HG03159 (cell line): Measurements from ENCODE around the gene MCOLN1.
"Not testable (repeated sequence)": the region's sequence is repeated elsewhere in the genome, so short reads cannot be mapped to it uniquely, and the experiment has no call there.

Source experiments
- ATAC-seq: cut with Tn5 transposase; IDR thresholded peaks from one replicate; pipeline ENCODE4 v1.9.1; 2021; ENCODE audit warnings: mild to moderate bottlenecking, moderate library complexity; ENCODE audit not compliant: unreplicated experiment

The MCOLN1 gene

DNA sequence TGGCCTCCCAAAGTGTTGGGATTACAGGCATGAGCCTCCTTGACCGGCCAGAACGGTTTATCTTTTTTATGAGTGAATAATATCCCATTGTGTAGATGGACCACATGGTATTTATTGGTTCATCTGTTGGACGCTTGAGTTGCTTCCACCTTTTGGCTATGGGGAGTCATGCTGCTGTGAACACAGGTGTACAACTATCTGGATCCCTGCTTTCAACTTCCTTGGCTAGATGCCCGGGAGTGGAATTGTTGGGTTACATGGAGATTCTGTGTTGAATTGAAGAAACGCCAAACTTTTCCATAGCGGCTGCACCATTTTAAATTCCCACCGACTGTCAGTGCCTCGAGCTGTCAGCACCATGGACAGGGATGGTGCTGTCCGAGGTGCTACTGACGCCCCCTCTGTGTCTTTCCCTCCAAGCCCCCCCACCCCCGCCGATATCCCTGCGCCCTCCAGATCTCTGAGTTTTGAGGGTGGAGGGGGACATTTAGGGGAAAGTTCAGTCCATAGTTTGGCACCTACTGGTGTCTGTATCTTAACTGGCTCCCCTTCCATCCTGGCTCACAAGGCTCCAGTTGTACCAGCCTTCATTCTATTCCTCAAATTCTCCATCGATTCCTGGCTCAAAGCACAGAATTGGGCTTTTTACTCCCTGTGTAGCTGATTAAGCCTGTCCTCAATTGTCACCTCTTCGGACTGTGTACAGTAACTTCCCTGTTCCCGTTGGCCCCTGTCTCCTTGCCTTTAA, 40.4 kb downstream of the MCOLN1 start:
- no peak for ATAC-seq

- no peak for ATAC-seq
These were observed 42.4 kb downstream of the MCOLN1 start for GRCh38 chr19:7564866-7565265.

DNA sequence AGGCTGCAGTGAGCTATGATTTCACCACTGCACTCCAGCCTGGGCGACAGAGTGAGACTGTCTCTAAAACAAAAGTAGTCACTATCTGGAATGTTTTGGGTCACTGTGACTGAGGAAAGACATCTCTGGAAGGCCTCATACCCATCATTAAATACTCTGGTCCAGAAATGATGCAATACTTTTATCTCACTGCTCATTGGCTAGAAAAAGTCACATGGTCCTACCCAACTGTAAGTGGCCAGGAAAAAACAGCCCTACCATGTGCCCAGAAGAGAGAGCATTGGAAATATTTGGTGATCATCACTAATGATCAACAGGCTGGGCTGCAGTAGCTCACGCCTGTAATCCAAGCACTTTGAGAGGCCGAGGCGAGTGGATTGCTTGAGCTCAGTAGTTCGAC, 42.9 kb downstream of the MCOLN1 start:
- no peak for ATAC-seq

GRCh38 chr19:7570761-7571160, 48.3 kb downstream of the MCOLN1 start:
- no peak for ATAC-seq

GRCh38 chr19:7575434-7576040, 53.1 kb downstream of the MCOLN1 start:
- no peak for ATAC-seq

DNA sequence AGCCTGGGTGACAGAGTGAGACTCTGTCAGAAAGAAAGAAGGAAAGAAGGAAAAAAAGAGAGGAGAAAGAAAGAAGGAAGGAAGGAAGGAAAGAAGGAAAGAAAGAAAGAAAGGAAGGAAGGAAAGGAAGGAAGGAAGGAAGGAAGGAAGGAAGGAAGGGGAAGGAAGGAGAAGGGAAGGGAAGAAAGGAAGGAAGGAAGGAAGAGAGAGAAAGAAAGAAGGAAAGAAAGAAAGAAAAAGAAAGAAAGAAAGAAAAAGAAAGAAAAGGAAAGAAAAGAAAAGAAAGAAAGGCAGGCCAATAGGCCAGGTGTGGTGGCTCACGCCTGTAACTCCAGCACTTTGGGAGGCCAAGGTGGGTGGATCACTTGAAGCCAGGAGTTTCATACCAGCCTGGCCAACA, 55.0 kb downstream of the MCOLN1 start:
- ATAC-seq = not testable (repeated sequence)

- no peak for ATAC-seq
These were observed 55.7 kb downstream of the MCOLN1 start for GRCh38 chr19:7578127-7578526.

DNA sequence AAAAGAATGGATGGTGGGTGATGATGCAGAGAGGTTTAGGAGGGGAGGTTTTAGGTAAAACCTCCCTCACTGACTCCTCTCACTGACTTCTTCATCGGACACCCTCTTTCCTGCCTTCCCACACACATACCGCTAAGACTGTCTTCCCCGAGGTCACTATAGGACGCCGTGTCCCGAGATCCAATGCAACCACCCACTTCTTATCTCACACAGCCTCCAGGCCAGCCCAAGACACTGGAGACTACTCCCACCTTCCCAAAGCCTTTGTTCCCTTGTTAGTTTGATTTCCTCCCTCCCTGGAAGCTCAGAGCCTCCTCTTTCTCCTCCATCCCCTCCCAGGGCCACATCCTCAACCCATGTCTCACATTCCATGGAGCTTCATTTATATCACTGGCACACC, 56.8 kb downstream of the MCOLN1 start:
- no peak for ATAC-seq

- ATAC-seq = no peak
These were observed 60.0 kb downstream of the MCOLN1 start for GRCh38 chr19:7582446-7582845.
